Immature natural killer cell (primary cell): ENCODE data around the gene KAZN. TPM values are rescaled to one million over a fixed set of nuclear protein-coding genes. Genes with fewer than 3 reads are reported as not detected.

Source experiments
- DNase-seq, 3 donors: peaks; one replicate each; pipeline ENCODE4 v3.0.0; 2022; ENCODE audit warnings: mixed read lengths in 1 of 3
- H3K27ac Mint-ChIP-seq, 6 donors: one replicate each; pipeline ENCODE4 v1.8.0; 2020; ENCODE audit warnings: mixed read lengths in 6 of 6, mild to moderate bottlenecking in 5 of 6, inconsistent platforms in 4 of 6, moderate library complexity in 3 of 6
- H3K27me3 Mint-ChIP-seq, 3 donors: one replicate each; pipeline ENCODE4 v1.8.0; 2020 to 2021; ENCODE audit warnings: low read depth in 3 of 3, mild to moderate bottlenecking in 3 of 3, mixed read lengths in 3 of 3, moderate library complexity in 3 of 3, inconsistent platforms in 1 of 3
- H3K36me3 Mint-ChIP-seq, 3 donors: one replicate each; pipeline ENCODE4 v1.8.0; 2020; ENCODE audit warnings: mixed read lengths in 3 of 3, inconsistent platforms in 2 of 3, mild to moderate bottlenecking in 2 of 3
- H3K4me1 Mint-ChIP-seq, 2 donors: one replicate each; pipeline ENCODE4 v1.8.0; 2020; ENCODE audit warnings: inconsistent platforms in 2 of 2, mild to moderate bottlenecking in 2 of 2, mixed read lengths in 2 of 2, moderate library complexity in 1 of 2
- H3K4me3 Mint-ChIP-seq, 5 donors: one replicate each; pipeline ENCODE4 v1.8.0; 2020; ENCODE audit warnings: mild to moderate bottlenecking in 5 of 5, mixed read lengths in 5 of 5, inconsistent platforms in 3 of 5, moderate library complexity in 3 of 5
- H3K9me3 Mint-ChIP-seq, 6 donors: one replicate each; pipeline ENCODE4 v1.8.0; 2020; ENCODE audit warnings: mild to moderate bottlenecking in 6 of 6, mixed read lengths in 6 of 6, inconsistent platforms in 4 of 6, moderate library complexity in 3 of 6
- polyA plus RNA-seq, 3 donors: library from polyadenylated mRNA; unstranded; fragments of 300-500 nt; fragmentation: Illumina TruSeq; gene quantifications; one replicate each; pipeline ENCODE4 v1.2.3, GENCODE V29; 2021

Gene KAZN
- polyA plus RNA-seq, 3 donors from 2014 or later = 0.24 TPM; not detected in 2

- peaks cover 19 to 30% (median 27%) of the 10 kb centered on the region in 3 donors for H3K27me3 Mint-ChIP-seq
- peak overlapping the region; percentile 6 to 65 (median 14) for H3K4me3 Mint-ChIP-seq
- H3K27ac Mint-ChIP-seq = no peak overlapping the region
- DNase-seq = no peak
- H3K9me3 Mint-ChIP-seq = peaks cover 0 to 2% (median 0%) of the 10 kb centered on the region in 6 donors
- H3K4me1 Mint-ChIP-seq = peaks cover 0 to 9% of the 10 kb centered on the region in 2 donors
- H3K36me3 Mint-ChIP-seq = no peaks in the 10 kb centered on the region
Measured at GRCh38 chr1:14926229-14926628, 327.7 kb downstream of the KAZN start.

- H3K4me1 Mint-ChIP-seq = peaks cover 0 to 9% of the 10 kb centered on the region in 2 donors
- DNase-seq = no peak
- peaks cover 0 to 2% (median 0%) of the 10 kb centered on the region in 6 donors for H3K9me3 Mint-ChIP-seq
- H3K27me3 Mint-ChIP-seq = peaks cover 17 to 31% (median 23%) of the 10 kb centered on the region in 3 donors
- H3K27ac Mint-ChIP-seq = no peak overlapping the region
- no peaks in the 10 kb centered on the region for H3K36me3 Mint-ChIP-seq
- no peak overlapping the region for H3K4me3 Mint-ChIP-seq
Measured at GRCh38 chr1:14926818-14927575, 328.5 kb downstream of the KAZN start.

GRCh38 chr1:14928412-14928811, 329.9 kb downstream of the KAZN start:
- peaks cover 0 to 2% (median 0%) of the 10 kb centered on the region in 6 donors for H3K9me3 Mint-ChIP-seq
- no peak overlapping the region for H3K27ac Mint-ChIP-seq
- DNase-seq = no peak
- H3K4me3 Mint-ChIP-seq = no peak overlapping the region
- no peaks in the 10 kb centered on the region for H3K36me3 Mint-ChIP-seq
- peaks cover 17 to 24% (median 23%) of the 10 kb centered on the region in 3 donors for H3K27me3 Mint-ChIP-seq
- H3K4me1 Mint-ChIP-seq = peaks cover 0 to 6% of the 10 kb centered on the region in 2 donors

GRCh38 chr1:14928886-14929546, 330.5 kb downstream of the KAZN start:
- DNase-seq = no peak
- Mint-ChIP-seq H3K36me3 (no peaks in the 10 kb centered on the region), H3K4me1 (peaks cover 0 to 4% of the 10 kb centered on the region in 2 donors), H3K27me3 (peaks cover 17 to 24% (median 22%) of the 10 kb centered on the region in 3 donors), H3K27ac (no peak overlapping the region), H3K4me3 (no peak overlapping the region), H3K9me3 (peaks cover 0 to 2% (median 0%) of the 10 kb centered on the region in 6 donors)

- Mint-ChIP-seq H3K27ac (no peak overlapping the region), H3K27me3 (peaks cover 17 to 24% (median 22%) of the 10 kb centered on the region in 3 donors), H3K4me3 (no peak overlapping the region), H3K4me1 (peaks cover 0 to 4% of the 10 kb centered on the region in 2 donors), H3K9me3 (peaks cover 0 to 2% (median 0%) of the 10 kb centered on the region in 6 donors), H3K36me3 (no peaks in the 10 kb centered on the region)
- DNase-seq = no peak
Measured at GRCh38 chr1:14929547-14930246, 331.2 kb downstream of the KAZN start.

GRCh38 chr1:14930247-14930965, 331.9 kb downstream of the KAZN start:
- DNase-seq = no peak
- Mint-ChIP-seq H3K4me3 (no peak overlapping the region), H3K36me3 (no peaks in the 10 kb centered on the region)

DNA sequence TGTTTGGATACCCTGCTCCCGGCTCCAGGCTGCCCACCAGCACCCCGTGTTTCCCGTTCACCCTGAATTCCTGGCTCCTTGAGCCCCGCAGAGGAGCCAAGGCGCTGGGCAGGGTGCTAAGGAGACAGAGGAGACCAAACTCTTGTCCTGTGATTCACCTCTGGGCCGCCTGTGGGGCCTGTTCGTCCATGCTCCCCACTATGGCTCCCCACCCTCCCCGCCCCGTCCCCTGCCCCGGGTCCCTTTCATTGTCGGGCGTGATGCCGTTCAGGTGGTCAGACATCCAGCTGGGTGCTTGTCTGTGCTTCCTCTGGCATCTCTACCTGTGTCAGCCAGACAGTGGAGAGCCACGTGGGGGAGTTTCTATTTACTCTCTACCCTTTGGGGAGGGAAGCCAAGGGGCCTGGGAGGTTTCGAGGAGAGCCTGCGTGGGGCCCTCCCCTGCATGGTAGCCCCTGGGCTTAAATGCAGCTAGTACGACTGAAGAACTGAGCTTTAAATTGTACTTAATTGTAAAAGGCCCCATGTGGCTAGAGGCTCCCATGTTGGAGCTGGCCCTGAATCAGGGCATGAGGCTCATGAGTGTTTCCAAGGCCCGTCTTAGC, 333.7 kb downstream of the KAZN start:
- no peaks in the 10 kb centered on the region for H3K4me1 Mint-ChIP-seq
- no peak for DNase-seq
- no peak overlapping the region for H3K27ac Mint-ChIP-seq
- H3K9me3 Mint-ChIP-seq = no peaks in the 10 kb centered on the region
- no peaks in the 10 kb centered on the region for H3K36me3 Mint-ChIP-seq
- no peak overlapping the region for H3K4me3 Mint-ChIP-seq
- peaks cover 2 to 15% (median 11%) of the 10 kb centered on the region in 3 donors for H3K27me3 Mint-ChIP-seq

More at GRCh38 chr1:14930247-14930965, 331.9 kb downstream of the KAZN start:
- peaks cover 13 to 20% (median 18%) of the 10 kb centered on the region in 3 donors for H3K27me3 Mint-ChIP-seq
- H3K27ac Mint-ChIP-seq = no peak overlapping the region
- H3K4me1 Mint-ChIP-seq = no peaks in the 10 kb centered on the region
- peaks cover 0 to 2% (median 0%) of the 10 kb centered on the region in 6 donors for H3K9me3 Mint-ChIP-seq

GRCh38 chr1:14934867-14935266, 336.4 kb downstream of the KAZN start:
- Mint-ChIP-seq H3K4me3 (no peak overlapping the region), H3K27ac (no peak overlapping the region), H3K27me3 (peaks cover 3 to 9% (median 3%) of the 10 kb centered on the region in 3 donors)

GRCh38 chr1:14936815-14937214, 338.3 kb downstream of the KAZN start:
- Mint-ChIP-seq H3K4me3 (no peak overlapping the region), H3K9me3 (no peaks in the 10 kb centered on the region), H3K27ac (no peak overlapping the region), H3K4me1 (no peaks in the 10 kb centered on the region), H3K27me3 (peaks cover 3 to 7% (median 3%) of the 10 kb centered on the region in 3 donors), H3K36me3 (no peaks in the 10 kb centered on the region)
- DNase-seq = no peak

More at GRCh38 chr1:14934867-14935266, 336.4 kb downstream of the KAZN start:
- no peak for DNase-seq
- Mint-ChIP-seq H3K4me1 (no peaks in the 10 kb centered on the region), H3K36me3 (no peaks in the 10 kb centered on the region), H3K9me3 (no peaks in the 10 kb centered on the region)

DNA sequence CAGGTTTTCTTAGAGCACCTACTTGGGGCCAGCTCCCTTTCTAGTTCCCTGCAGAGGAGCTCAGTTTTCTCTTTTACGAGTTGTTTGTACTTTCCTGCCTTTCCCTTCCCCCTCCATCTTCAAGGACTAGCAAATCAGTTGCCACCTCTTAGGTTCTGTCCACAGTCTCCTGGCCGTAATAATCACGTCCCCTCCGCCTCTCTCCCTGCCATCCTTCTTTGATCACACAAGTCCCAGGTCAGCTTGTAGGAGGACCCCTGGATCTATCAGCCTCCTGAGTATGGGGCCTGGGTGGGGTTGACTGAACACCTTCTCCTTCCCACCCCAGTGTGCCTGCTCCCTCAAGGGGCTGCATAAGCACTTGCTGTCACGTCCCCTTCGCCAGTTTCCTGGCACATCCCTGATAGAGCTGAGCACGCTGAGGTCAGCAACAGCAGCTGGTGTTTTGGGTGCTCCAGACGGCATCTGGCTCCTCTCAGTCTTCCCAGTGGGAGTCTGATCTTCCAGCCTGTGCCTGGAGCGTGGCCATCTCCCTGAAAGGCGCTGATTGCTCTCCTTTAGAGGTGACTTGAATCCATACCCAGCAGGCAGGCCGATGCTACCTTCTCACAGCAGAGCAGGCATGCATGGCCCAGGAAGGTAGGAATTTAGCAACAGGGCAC, 338.9 kb downstream of the KAZN start:
- H3K27ac Mint-ChIP-seq = no peak overlapping the region
- DNase-seq = no peak
- no peak overlapping the region for H3K4me3 Mint-ChIP-seq
- no peaks in the 10 kb centered on the region for H3K36me3 Mint-ChIP-seq
- H3K9me3 Mint-ChIP-seq = no peaks in the 10 kb centered on the region
- no peaks in the 10 kb centered on the region for H3K4me1 Mint-ChIP-seq
- H3K27me3 Mint-ChIP-seq = peaks cover 3 to 7% (median 5%) of the 10 kb centered on the region in 3 donors

DNA sequence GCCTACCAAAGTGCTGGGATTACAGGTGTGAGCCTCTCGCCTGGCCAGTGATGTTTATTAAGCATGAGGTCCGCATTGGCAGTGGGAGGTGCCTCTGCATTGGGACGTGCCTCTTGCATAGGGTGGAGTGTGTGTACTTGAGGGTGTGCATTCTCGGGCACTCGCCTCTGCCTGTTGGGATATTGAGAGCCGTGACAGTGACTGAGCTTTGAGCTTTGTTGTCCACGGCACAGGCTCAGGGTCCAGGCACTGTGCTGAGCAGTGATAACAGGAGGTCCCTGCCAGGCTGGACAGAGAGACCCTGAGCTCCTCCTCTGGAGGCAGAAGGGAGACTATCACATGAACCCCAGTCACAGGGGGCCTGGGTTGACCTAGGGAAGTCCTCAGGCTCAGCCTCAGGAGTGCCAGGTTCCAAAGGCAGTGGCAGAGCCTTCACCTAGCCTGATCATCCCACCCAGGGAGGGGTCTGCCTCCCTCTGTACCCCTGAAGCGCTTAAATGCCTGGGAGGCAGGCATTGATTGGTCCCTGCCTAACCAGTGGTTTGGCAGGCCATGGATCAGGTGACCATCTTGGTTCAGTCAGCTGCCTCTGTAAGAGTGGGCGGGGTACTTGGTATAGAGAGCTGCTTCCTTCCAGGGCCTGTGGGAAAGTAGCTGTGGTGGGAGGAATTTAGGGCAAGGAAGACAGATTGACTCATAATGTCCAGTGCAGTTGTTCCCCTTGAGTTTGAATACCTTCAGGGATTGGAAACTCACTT, 341.2 kb downstream of the KAZN start:
- H3K27ac Mint-ChIP-seq = no peak overlapping the region
- no peak overlapping the region for H3K4me3 Mint-ChIP-seq
- H3K36me3 Mint-ChIP-seq = no peaks in the 10 kb centered on the region
- peaks cover 0 to 10% (median 5%) of the 10 kb centered on the region in 3 donors for H3K27me3 Mint-ChIP-seq
- no peak for DNase-seq
- H3K4me1 Mint-ChIP-seq = no peaks in the 10 kb centered on the region
- no peaks in the 10 kb centered on the region for H3K9me3 Mint-ChIP-seq

DNA sequence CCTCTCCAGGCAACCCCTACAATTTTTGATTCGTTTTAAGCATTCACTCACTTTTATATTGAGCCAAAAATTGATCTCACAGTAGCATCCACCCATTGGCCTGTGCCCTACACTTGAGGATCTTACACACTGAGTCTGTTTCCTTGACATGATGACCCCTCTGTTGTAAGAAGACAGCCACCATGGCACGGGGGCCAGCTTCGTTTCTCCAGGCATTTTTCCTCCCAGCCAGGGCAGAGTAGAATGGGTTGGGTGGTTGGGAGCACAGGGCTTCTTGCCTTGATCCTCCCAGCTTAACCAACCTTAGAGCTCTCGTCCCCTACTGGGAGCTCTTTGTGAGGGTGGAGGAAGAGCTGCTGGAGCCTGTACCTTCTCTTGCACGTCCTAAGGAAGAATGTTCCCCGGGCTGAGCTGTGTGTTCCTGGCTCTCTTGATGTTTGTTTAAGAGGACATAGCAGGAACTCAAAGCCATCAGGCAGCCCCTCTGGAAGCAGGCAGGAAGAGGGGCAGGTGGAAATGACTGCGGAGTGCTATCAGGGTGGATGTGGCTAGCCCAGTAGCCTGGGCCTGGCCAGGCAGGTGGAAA, 341.9 kb downstream of the KAZN start:
- no peak overlapping the region for H3K27ac Mint-ChIP-seq
- H3K36me3 Mint-ChIP-seq = no peaks in the 10 kb centered on the region
- peaks cover 0 to 11% (median 5%) of the 10 kb centered on the region in 3 donors for H3K27me3 Mint-ChIP-seq
- H3K4me1 Mint-ChIP-seq = no peaks in the 10 kb centered on the region
- no peaks in the 10 kb centered on the region for H3K9me3 Mint-ChIP-seq
- no peak overlapping the region for H3K4me3 Mint-ChIP-seq
- DNase-seq = no peak
